HG02642 (cell line): ENCODE results near the gene GAD1.

Experiments used
- ATAC-seq: cut with Tn5 transposase; IDR thresholded peaks from one replicate; pipeline ENCODE4 v1.9.1; 2021; ENCODE audit warnings: mild to moderate bottlenecking; ENCODE audit not compliant: unreplicated experiment, poor library complexity

GAD1 gene

GRCh38 chr2:170816504-170817092 lies at the start of gene GAD1:
Gene GAD1, plus strand, starts transcription at chr2:170816887. Its CDS starts 1,705 bp downstream, at chr2:170818592.
- peak; percentile 73 for ATAC-seq

DNA sequence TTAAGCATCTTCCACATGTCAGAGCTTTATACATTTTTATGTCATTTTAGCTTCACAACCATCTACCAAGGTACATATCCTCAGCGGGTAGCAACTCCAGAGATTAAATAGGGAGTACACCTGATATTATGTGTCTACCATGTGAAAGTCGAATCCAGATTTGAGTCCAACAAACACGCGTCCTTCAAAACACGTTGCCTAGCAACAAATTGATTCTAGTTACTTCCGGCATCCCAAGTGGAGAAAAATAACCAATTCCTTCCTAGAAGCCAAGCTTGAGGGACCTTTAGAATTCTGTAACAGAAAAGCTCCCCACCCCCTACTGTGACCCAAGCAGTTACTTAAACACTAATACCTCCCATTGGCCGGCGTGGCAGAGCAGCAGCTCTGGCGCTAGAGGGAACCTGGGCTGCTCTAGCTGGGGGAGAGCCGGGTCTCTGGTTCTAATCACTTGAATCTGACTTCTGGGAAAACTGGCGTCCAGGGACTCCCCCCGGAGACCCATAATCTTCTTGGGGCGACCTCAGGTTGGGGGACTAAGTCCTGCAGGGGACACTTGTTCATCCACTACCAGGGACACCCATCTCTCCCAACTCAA lies 46.6 kb upstream of the GAD1 start, which contains the start of gene ERICH2:
Gene ERICH2 (plus strand): TSS at position 371 of the 598 bp plus-strand sequence. CDS start 304 bp downstream, outside the sequence.
- ATAC-seq, result peak; percentile 47

DNA sequence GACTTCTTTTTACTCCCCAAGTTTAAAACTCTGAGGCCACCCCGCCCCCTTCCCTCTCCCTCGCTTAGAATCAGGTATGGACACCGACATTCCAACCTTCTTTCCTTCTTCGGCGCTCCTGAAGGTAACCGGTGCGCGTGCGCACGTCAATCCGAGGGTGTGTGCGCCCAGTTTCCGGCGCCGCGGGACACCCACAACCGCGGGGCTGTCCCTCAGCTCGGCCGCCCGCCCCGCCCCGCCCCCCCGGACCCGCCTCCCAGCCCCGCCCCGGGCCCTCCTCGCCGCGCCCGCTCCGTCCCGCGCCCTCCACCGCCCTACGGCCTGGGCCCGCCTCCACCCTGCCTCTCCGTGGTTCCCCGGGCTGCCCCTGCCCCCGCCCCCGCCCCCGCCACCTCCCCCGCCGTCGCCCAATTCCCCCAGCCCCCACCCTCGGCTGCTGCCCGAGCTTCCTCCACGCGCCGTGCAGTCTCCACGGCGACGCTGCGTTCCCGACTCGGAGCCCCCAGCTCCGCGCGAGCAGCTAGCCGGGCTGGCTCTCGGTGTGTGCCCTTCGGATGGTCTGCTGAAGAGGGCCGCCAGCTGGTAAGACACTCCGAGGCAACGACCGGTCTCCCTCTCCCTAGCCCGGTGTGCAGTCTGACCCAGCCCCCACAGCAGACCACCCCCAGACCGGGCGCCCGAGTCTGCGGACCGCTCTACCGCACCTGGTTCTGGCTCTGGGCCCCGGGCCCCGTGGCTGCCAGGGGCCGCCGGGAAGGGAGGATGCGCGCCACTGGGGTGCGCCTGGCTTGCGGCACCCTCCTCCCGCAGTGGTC lies 45.9 kb upstream of the GAD1 start:
- ATAC-seq, result peak; percentile 90

DNA sequence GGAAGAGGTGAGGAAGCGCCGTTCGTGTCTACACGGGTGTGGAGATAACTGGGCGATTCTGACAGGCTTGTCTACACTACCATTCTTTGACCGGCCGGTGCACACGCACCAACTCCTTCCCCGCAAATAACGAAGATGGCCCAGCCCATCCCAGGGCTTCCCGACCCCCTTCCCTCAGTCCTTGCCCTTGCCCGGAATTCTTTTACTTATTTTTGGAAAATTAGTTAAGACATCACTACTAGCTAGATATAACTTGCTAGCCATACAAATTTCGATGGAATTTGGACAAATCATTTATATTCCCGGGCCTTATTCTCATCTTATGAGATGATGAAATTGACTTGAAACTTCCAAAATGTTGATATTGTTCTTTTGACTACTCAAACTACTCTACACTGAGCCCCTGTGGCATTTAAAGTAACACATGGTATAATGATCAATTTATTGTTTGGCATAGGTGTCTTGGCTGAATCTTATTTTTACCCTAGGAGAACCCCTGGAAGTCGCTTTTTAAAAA lies 45.2 kb upstream of the GAD1 start:
- ATAC-seq, result no peak

DNA sequence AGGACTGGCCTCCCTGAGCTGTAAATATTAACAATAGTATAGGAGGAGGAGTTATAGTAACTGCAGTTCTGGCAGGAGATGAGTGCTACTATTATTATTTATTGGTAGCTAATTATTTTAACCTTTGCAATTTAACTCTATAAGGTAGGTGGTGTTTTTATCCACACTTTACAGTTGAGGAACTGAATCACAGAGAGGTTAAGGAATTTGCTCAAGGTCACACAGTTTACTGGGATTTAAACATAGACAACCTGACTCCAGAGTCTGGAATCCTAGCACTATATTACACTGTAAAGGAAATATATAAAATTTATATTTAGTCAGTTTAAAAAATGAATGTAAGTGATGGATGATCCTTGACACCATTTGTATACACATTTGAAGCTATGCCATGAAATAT lies 44.4 kb upstream of the GAD1 start:
- no peak for ATAC-seq

DNA sequence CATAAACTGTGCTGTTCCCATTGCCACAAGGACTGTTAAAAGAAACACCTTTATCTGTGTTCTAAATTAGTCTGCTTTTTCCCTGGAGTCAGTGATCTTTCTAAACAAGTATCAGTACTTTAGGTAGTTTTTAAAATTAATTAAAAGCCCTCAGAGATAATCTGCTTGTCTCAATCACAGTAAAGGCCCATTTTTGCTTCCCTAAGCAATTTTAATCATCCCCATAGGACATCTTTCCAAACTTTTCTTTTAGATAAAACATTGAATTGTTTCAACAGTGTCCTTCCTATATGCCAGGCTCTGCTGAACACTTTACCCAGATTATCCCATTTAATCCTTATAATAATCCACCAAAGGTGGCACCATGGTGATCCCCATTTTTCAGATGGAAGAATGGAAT lies 42.6 kb upstream of the GAD1 start:
- no peak for ATAC-seq

DNA sequence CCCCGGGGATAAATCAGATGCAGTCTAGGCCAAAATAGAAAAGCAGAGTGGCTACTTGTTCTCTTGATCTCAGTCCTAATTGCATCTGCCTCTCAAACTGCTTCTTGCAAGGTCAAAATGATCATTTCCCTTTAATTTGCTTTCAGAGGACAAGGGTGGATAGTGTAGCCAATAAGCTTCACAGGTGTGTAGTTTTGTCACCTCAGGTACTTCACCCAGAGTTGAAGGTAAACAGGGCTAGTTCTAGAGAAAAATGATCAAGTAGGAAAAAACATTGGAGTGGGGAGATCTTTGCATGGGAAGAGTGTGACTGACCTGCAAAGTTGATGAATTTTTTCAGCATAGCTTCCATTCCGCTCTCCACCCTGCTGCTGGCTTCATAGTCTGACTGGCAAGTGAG lies 37.8 kb upstream of the GAD1 start:
- ATAC-seq, result no peak

DNA sequence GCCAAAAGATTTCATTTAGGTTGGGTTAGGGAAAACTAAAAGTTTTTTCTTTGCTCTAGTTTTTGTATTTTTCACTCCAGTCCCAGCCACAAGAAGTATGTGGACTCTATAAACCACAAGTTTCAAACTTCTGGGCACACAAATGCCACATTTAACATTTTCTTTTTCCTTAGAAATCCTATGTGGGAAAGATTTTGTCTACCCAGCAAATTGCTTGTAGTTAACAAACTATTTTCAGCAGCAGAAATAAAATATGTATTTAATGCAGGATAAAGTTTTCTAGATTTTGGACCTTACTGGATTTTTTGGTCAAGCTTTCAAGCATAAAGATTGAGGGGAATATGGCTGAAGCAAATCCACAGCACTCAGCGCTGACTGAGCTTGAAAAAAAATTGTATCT lies 37.4 kb upstream of the GAD1 start:
- ATAC-seq, result no peak

- ATAC-seq, result no peak
Measured at GRCh38 chr2:170782673-170783072, 34.0 kb upstream of the GAD1 start.

GRCh38 chr2:170783549-170783948 lies 33.1 kb upstream of the GAD1 start:
- no peak for ATAC-seq

GRCh38 chr2:170798996-170799395 lies 17.7 kb upstream of the GAD1 start:
- no peak for ATAC-seq

DNA sequence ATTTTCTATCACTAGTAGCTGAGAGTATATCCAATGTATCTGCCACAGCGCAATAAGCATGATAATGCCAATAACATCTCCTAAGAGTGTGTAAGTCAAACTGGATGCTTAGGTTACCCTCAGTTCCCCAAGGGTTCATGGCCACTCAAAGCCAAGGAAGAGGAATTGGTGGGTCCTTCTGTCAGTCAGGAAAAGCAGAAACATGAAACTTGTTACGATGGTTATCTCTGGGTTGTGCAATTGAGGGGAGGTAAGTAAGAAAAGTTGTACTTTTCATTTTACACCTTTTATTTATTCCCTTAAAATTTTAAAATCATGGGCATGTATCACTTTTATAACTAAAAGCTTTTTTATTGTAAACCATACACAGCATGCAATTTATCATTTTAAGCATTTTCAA lies 10.1 kb upstream of the GAD1 start:
- no peak for ATAC-seq

DNA sequence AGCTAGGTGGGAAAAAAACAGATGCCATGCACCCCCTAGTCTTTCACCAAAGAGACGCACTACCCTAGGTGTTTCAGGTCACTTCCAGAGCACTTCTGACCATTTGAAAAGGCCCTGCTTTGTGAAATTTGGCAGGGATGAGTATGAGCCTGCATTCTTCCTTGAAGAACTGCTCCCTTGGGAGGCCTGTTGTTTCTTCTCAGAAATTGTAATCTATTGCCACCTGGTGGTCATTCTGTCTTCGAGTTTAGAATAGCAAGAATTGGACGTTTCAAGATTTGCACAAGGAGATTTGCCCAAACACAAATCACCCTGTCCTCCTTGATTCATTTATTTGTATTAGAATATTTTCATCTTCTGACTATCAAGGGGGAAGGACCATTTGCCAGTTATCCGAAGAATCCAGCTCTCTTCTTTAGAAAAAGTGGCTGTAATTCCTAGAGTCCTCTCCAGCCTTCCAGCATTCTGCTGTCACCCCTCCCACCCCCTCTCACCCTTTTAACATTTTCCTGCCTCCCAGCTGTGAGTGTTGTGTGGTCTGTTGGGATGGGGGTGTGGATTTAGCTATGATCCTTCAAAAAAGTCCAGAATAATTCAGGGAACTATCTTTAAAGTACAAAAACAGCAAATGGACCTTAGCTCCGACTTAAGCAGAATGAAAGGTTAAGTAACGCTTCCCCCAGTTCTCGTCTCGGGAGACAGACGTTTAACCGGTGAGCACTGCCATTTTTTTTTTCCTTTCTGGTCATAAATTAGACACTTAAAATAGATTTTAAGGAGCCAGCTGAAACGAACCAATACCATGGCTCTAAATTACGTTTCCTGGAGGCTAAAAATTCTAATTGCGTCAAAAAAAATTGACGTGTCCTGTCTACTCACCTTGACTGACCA lies 3.7 kb upstream of the GAD1 start:
- ATAC-seq, result no peak

- ATAC-seq, result no peak
Measured at GRCh38 chr2:170813611-170814532, 2.8 kb upstream of the GAD1 start.

GRCh38 chr2:170814533-170815230 lies 2.0 kb upstream of the GAD1 start:
- no peak for ATAC-seq

DNA sequence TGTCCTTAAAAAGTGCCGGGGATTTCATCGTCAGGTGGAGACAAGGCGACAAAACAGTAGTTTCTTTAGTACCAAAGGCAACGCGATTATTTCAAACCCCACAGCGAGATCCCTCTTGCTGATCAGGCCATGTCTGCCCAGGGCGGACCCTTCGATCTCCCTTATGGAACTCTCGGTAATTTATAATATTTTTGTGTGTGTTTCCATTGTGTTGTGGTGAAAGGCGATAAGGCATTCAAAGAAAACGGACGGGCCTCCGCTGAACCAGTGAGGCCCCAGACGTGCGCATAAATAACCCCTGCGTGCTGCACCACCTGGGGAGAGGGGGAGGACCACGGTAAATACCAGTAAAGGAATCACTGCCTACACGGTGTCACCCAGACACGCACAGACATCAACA lies 1.4 kb upstream of the GAD1 start:
- ATAC-seq, result peak; percentile 3

DNA sequence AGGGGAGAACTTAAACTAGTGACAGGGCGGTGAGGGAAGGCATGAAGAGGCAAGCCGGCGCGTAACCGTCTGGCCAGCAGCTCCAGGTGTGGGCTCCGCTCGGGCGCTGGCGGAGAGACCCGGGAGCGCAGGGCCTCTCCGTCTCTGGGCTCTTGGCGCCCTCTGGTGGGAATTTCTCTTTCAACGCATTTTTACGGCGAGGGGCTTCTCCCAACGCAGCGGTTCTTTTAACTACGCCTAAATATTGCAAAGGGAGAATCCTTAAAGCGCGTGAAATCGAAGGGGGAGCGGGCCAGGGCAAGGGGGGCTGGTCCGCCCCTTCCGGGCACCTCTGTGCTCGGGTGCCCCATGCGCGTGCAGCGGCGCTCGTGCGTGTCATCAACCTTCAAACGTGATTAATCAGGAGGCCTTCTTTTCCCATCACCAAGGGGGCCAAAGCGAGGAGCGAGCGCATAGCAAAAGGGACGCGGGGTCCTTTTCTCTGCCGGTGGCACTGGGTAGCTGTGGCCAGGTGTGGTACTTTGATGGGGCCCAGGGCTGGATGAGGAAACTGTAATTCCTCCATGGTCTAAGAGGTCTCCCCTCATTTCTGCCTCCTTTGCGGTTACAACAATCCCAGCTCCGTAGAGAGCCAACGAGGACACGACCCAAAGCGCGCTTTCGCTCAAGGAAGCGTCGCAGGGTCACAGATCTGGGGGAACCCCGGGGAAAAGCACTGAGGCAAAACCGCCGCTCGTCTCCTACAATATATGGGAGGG lies 762 bp upstream of the GAD1 start:
- peak; percentile 50 for ATAC-seq
